ENCODE data around the gene PTGS1.

GRCh38 chr9:122386311-122386872, 15.6 kb downstream of the PTGS1 start:
- TF ChIP-seq CTCF (conservative IDR thresholded peaks at IDR 0.05) (no peak), EZH2 (IDR thresholded peaks at IDR 0.05; ENCODE audit: low read depth) (no peak)
